K562 (cell line): ENCODE data around the gene FITM1. TPM values are rescaled to one million over a fixed set of nuclear protein-coding genes. Genes with fewer than 3 reads are reported as not detected.

Experiments used
- ATAC-seq: fragments of 200-7000 bp; cut with Tn5 transposase; 3 replicates; pipeline ENCODE4 v1.9.1; 2020; ENCODE audit warnings: moderate library complexity
- BruUV-seq: library from RNA; stranded (reverse); fragments of 400-500 nt; replicated peaks from 2 replicates; lab custom pipeline; 2021; lab: Mats Ljungman, UMichigan
- CTCF ChIA-PET: fragments of 300-600 bp; formaldehyde crosslinking; extraction: SDS; loops from one replicate; lab custom pipeline; 2021; ENCODE audit warnings: low intra/inter-chr PET ratio; lab: Yijun Ruan, JAX
- POLR2A ChIA-PET: fragments of 300-600, 350-650 bp; sonication (Branson Sonifier 250); formaldehyde crosslinking; extraction: SDS; loops from one replicate; lab custom pipeline; 2021; ENCODE audit warnings: antibody characterized with exemption, inconsistent platforms; lab: Yijun Ruan, JAX
- DNase-seq, 4 experiments: peaks; one replicate each; pipeline versions ENCODE4 v3.0.0 to v3.0.0-alpha.2; 2011 to 2018; ENCODE audit warnings: low spot score in 3 of 4, mixed read lengths in 3 of 4; ENCODE audit errors: extremely low read depth in 1 of 4
- FAIRE-seq: peaks from 2 replicates; lab custom pipeline; 2011; peaks lifted over from hg19 to GRCh38; lab: Jason Lieb, UNC
- H2AFZ ChIP-seq: 2 replicates; pipeline ENCODE4 v1.6.0; 2011; ENCODE audit warnings: low read depth, low read length, control low read depth, inconsistent platforms
- H3K27ac ChIP-seq: fragments of 200-600 bp; 3 replicates; pipeline ENCODE4 v1.8.0; 2011; ENCODE audit warnings: low read depth, mild to moderate bottlenecking, control low read depth, inconsistent platforms, low read length, moderate library complexity, mixed read lengths; ENCODE audit errors: extremely low read depth
- H3K27me3 ChIP-seq, 2 experiments: fragments of 300-600 bp in 1 of 2; 2 replicates in 1 of 2; 3 replicates in 1 of 2; pipeline versions ENCODE4 v1.6.0 to v1.8.0; 2011; ENCODE audit warnings: inconsistent platforms in 2 of 2, low read length in 2 of 2, mild to moderate bottlenecking in 1 of 2, mixed read lengths in 1 of 2, moderate library complexity in 1 of 2; ENCODE audit not compliant: control insufficient read depth in 2 of 2, insufficient read depth in 2 of 2
- H3K36me3 ChIP-seq: fragments of 300-600 bp; 3 replicates; pipeline ENCODE4 v1.8.0; 2011; ENCODE audit warnings: mild to moderate bottlenecking, low read length, inconsistent platforms; ENCODE audit not compliant: control insufficient read depth, insufficient read depth
- H3K4me1 ChIP-seq, 2 experiments: fragments of 200-600 bp in 1 of 2; replicated peaks in 1 of 2; 2 replicates in 1 of 2; 3 replicates in 1 of 2; pipeline versions ENCODE4 v1.5.1 to v1.8.0; 2011; ENCODE audit warnings: inconsistent platforms in 2 of 2, low read length in 2 of 2, mild to moderate bottlenecking in 1 of 2, mixed read lengths in 1 of 2, moderate library complexity in 1 of 2; ENCODE audit not compliant: control insufficient read depth in 2 of 2, insufficient read depth in 2 of 2
- H3K4me2 ChIP-seq: 2 replicates; pipeline ENCODE4 v1.6.1; 2011; ENCODE audit warnings: low read length, control low read depth, inconsistent platforms, mixed read lengths; ENCODE audit not compliant: insufficient read depth
- H3K4me3 ChIP-seq: fragments of 200-600 bp; sonication (generic), shearing (Covaris generic); 2 replicates; pipeline ENCODE4 v1.5.1; 2016; ENCODE audit warnings: control low read depth, inconsistent platforms
- H3K79me2 ChIP-seq: fragments of 200-600 bp; 3 replicates; pipeline ENCODE4 v1.8.0; 2011; ENCODE audit warnings: low read length, inconsistent platforms; ENCODE audit not compliant: control insufficient read depth, insufficient read depth
- H3K9ac ChIP-seq, 2 experiments: 2 replicates each; pipeline versions ENCODE4 v1.6.0 to v1.6.1; 2011; ENCODE audit warnings: low read depth in 2 of 2, low read length in 2 of 2, control low read depth in 1 of 2, inconsistent platforms in 1 of 2, mild to moderate bottlenecking in 1 of 2, mixed read lengths in 1 of 2; ENCODE audit not compliant: insufficient read depth in 1 of 2
- H3K9me1 ChIP-seq: one replicate; pipeline ENCODE4 v1.6.0; 2011; ENCODE audit warnings: inconsistent platforms, mild to moderate bottlenecking, low read length, moderate library complexity; ENCODE audit not compliant: control insufficient read depth, insufficient read depth
- H3K9me3 ChIP-seq: replicated peaks from 2 replicates; pipeline ENCODE4 v1.5.1; 2011; ENCODE audit warnings: low read depth, low read length, inconsistent platforms; ENCODE audit not compliant: control insufficient read depth, insufficient read depth
- H4K20me1 ChIP-seq: replicated peaks from 2 replicates; pipeline ENCODE4 v1.6.1; 2011; ENCODE audit warnings: low read length, inconsistent platforms, mixed read lengths; ENCODE audit not compliant: control insufficient read depth, insufficient read depth
- C11orf30 ChIP-seq: fragments of 450-650 bp; IDR thresholded peaks from 2 replicates; pipeline ENCODE4 v1.6.1; 2016; ENCODE audit warnings: low read depth, mild to moderate bottlenecking
- EGR1 ChIP-seq: fragments of 450-650 bp; conservative IDR thresholded peaks from 2 replicates; pipeline ENCODE4 v1.6.1; 2017; ENCODE audit warnings: mild to moderate bottlenecking
- ELF1 ChIP-seq: fragments of 200-800 bp; sonication (Bioruptor generic); IDR thresholded peaks from 2 replicates; pipeline ENCODE4 v1.6.1; 2016; ENCODE audit warnings: missing genetic modification characterization, missing compliant biosample characterization
- EZH2 ChIP-seq: IDR thresholded peaks from 2 replicates; pipeline ENCODE4 v1.6.1; 2012; ENCODE audit warnings: low read depth, mild to moderate bottlenecking, inconsistent platforms, low read length, borderline replicate concordance
- L3MBTL2 ChIP-seq: fragments of 450-650 bp; IDR thresholded peaks from 2 replicates; pipeline ENCODE4 v1.6.1; 2016; ENCODE audit warnings: mild to moderate bottlenecking, moderate library complexity
- MAZ ChIP-seq, 2 experiments: fragments of 450-650 bp in 1 of 2; sonication (generic) in 1 of 2; formaldehyde crosslinking; IDR thresholded peaks in 1 of 2; conservative IDR thresholded peaks in 1 of 2; 2 replicates each; pipeline versions ENCODE4 v1.4.0 to v1.5.0; 2020; ENCODE audit warnings: mild to moderate bottlenecking in 1 of 2, missing genetic modification reagents in 1 of 2
- MEF2D ChIP-seq: conservative IDR thresholded peaks from 2 replicates; pipeline ENCODE4 v1.6.1; 2016; ENCODE audit warnings: low read depth, missing genetic modification characterization, missing compliant biosample characterization
- MXI1 ChIP-seq: IDR thresholded peaks from 2 replicates; pipeline ENCODE4 v1.6.1; 2011; ENCODE audit warnings: low read depth, mild to moderate bottlenecking, improper control_type of control experiment, low read length
- NKRF ChIP-seq: fragments of 450-650 bp; IDR thresholded peaks from 2 replicates; pipeline ENCODE4 v1.6.1; 2016; ENCODE audit warnings: borderline replicate concordance
- PHF20 ChIP-seq: fragments of 450-650 bp; IDR thresholded peaks from 2 replicates; pipeline ENCODE4 v1.6.1; 2018; ENCODE audit not compliant: partially characterized antibody
- POLR2A ChIP-seq: fragments of 450-650 bp; conservative IDR thresholded peaks from 2 replicates; pipeline ENCODE4 v1.6.1; 2016
- RBBP5 ChIP-seq: fragments of 200-600 bp; sonication (generic); IDR thresholded peaks from 2 replicates; pipeline ENCODE4 v1.6.1; 2012; ENCODE audit warnings: borderline replicate concordance, mild to moderate bottlenecking, low read length, control low read depth, inconsistent platforms; ENCODE audit not compliant: insufficient read depth, poor library complexity, severe bottlenecking
- RCOR1 ChIP-seq, 2 experiments: IDR thresholded peaks; 2 replicates each; pipeline ENCODE4 v1.6.1; 2012; ENCODE audit warnings: low read depth in 2 of 2, low read length in 2 of 2, borderline replicate concordance in 1 of 2, improper control_type of control experiment in 1 of 2
- SUPT5H ChIP-seq: fragments of 450-650 bp; IDR thresholded peaks from 2 replicates; pipeline ENCODE4 v1.6.1; 2016
- TAL1 ChIP-seq: fragments of 450-650 bp; IDR thresholded peaks from 2 replicates; pipeline ENCODE4 v1.6.1; 2016; ENCODE audit warnings: mild to moderate bottlenecking
- TSHZ1 ChIP-seq: fragments of 250-450 bp; sonication (Bioruptor Pico); IDR thresholded peaks from 2 replicates; pipeline ENCODE4 v1.4.0; 2020; ENCODE audit warnings: mild to moderate bottlenecking, moderate library complexity
- ZFX ChIP-seq: sonication (generic); formaldehyde crosslinking; IDR thresholded peaks from 2 replicates; pipeline ENCODE4 v1.8.0; 2022; ENCODE audit warnings: mild to moderate bottlenecking, missing genetic modification reagents, moderate library complexity
- WGBS: fragments of 100-300 bp; shearing (Covaris generic); methylation state at CpG from one replicate; pipeline ENCODE4 v1.1.6; 2016; ENCODE audit warnings: low coverage, mixed read lengths; ENCODE audit not compliant: insufficient coverage; ENCODE audit errors: missing lambda C conversion rate; 5-methylcytosine and 5-hydroxymethylcytosine counted together
- in situ Hi-C: fragments of 300-500 bp; cut with MboI; formaldehyde crosslinking; loops from 4 replicates; pipeline ENCODE4 v1.15.0; 2018; ENCODE audit warnings: inconsistent platforms, mixed read lengths
- intact Hi-C: fragments of 100-400 bp; cut with micrococcal nuclease; formaldehyde crosslinking; loops from 2 replicates; pipeline ENCODE4 v1.14.2; 2022
- polyA plus RNA-seq, 8 experiments: library from polyadenylated mRNA; depleted of rRNA in 4 of 8; stranded (reverse) in 5 of 8; unstranded in 3 of 8; fragments of >200 nt; fragmentation: Nextera tagmentation in 2 of 8; fragmentation: Illumina TruSeq in 1 of 8; extraction: Ambion mirVana in 2 of 8; extraction: Trizol in 1 of 8; gene quantifications; 2 replicates each; pipeline versions ENCODE4 v1.2.1 to v1.2.3, GENCODE V29; 2011 to 2014; ENCODE audit warnings: inconsistent platforms in 1 of 8, missing spikeins in 1 of 8
- total RNA-seq, 7 experiments: library from RNA; depleted of rRNA in 6 of 7; stranded (reverse); fragments of >200 nt in 6 of 7; fragmentation: Illumina TruSeq in 2 of 7; extraction: Trizol in 2 of 7; gene quantifications; 2 replicates each; pipeline versions ENCODE4 v1.2.1 to v1.2.3, GENCODE V29; 2011 to 2021; ENCODE audit warnings: low replicate concordance in 1 of 7

FITM1 gene
- total and polyA plus RNA-seq, 9 of the 15 experiments (the other 6 are each of a cell fraction or from before 2014, with no cell fraction given): 0.09 to 0.20 TPM; not detected in 7

GRCh38 chr14:24135834-24136683 lies 5.6 kb downstream of the FITM1 start, which contains the start of gene PSME1:
TSS of gene PSME1 (plus strand) at chr14:24136194. CDS start at chr14:24136263, 69 bp downstream.
- Histone ChIP-seq H3K79me2 (peaks cover 17% of the 10 kb centered on the region), H3K9me1 (no peaks in the 10 kb centered on the region), H3K27me3 (no peaks in the 10 kb centered on the region), H3K27ac (peak within 1 kb of the TSS; percentile 76), H4K20me1 (no peaks in the 10 kb centered on the region; the same call in 1 of the 2 replicates), H3K4me3 (peak within 1 kb of the TSS; percentile 92), H3K9ac (peak within 1 kb of the TSS; percentile 71 to 93), H3K4me1 (peaks cover 7 to 34% of the 10 kb centered on the region in 2 experiments; a peak in 4 of 5 replicates), H3K9me3 (no peaks in the 10 kb centered on the region), H2AFZ (peak within 1 kb of the TSS; percentile 91), H3K36me3 (peaks cover 24% of the 10 kb centered on the region), H3K4me2 (peak within 1 kb of the TSS; percentile 84)
- 1% methylated on average over 23 of the region's 75 CpGs for WGBS
- in situ Hi-C loops (no loop called here), intact Hi-C loops (no loop called here)
- DNase-seq (peak; percentile 91 to 95 (median 92)), FAIRE-seq (peak; percentile 79), ATAC-seq (peak; percentile 97)
- no TSS peak for BruUV-seq
- POLR2A ChIA-PET: interaction anchor here (0.6 to 1.6 kb wide), 6 partner anchors 11 to 1225 kb away, joined by 3 to 15 read pairs (median 4); partner anchors contain the start of genes DCAF11, NRL and PCK2
- CTCF ChIA-PET: no interaction called here
- TF ChIP-seq ELF1 (tag) (no peak), SUPT5H (peak; percentile 60), C11orf30 (no peak), MEF2D (tag) (no peak), TSHZ1 (CRISPR knock-in tag) (no peak), RBBP5 (peak; percentile 97), ZFX (peak; percentile 60), L3MBTL2 (peak; percentile 47; the same call in 1 of the 2 replicates), MAZ (CRISPR knock-in tag; conservative IDR thresholded peaks at IDR 0.05 in 1 of 2, IDR thresholded peaks at IDR 0.05 in 1 of 2) (peak in 1 of 2 experiments; percentile 85), EZH2 (no peak), EGR1 (peak; percentile 39), MXI1 (no peak), PHF20 (peak; percentile 28), POLR2A (peak; percentile 58), RCOR1 (IDR thresholded peaks at IDR 0.05; ENCODE audit: borderline replicate concordance in 1 of 2, low read depth in 2 of 2, low read length in 2 of 2) (peak in 1 of 2 experiments; percentile 14; a peak in 1 of 4 replicates), TAL1 (no peak), NKRF (peak; percentile 42; the same call in 1 of the 2 replicates)
